Activated gamma-delta T cell treated with Interleukin-2 at 50 U/mL for 16 hours (primary cell): Measurements from ENCODE around the gene IQCC.
"Not testable (repeated sequence)": the region's sequence is repeated elsewhere in the genome, so short reads cannot be mapped to it uniquely, and the experiment has no call there.

Experiments
- DNase-seq: peaks from one replicate; pipeline ENCODE4 v3.0.0-alpha.2; 2020

The IQCC gene

DNA sequence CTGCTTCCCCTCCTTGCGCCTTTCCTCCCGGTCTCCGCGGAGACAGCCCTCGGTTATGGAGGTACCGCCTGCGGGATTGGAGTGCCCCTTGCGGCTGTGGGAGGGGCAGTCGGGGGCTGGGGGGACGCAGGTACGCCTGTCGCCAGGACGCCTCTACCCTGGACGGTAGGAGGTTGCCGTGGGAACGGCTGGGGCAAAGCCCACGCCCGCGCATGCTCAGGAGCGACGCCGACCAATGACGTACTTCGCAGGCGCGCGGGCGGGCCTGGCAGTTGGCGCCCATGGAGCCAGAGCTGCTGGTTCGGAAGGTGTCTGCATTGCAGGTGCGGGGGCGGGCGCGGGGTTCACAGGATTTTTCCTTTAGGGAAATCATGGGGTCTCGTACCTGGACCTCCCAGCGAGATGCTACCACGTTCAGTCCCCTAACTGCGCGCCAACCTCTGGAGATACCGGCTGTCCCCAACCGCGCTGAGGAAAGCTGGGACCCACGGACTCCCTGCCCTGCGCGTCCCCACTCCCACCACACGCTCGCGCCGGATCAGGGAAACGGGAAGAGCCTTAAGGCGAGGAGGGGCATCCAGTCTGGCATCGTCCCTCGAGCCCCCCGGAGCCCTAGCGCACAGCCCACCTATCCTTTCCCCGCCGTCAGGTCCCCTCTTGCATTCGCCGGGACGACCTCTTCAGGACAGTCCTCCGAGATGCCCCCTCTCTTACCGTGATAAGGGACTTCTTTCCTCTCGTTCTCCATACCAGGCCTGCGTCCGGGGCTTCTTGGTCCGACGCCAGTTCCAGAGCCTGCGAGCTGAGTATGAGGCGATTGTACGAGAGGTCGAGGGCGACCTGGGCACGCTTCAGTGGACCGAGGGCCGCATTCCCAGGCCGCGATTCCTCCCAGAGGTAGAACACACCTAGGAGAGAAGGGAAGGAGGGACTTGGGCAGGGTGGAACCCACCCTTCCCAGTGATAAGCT is at the start of gene IQCC:
IQCC (plus strand) TSS at position 271 of the 970 bp plus-strand sequence; CDS start at position 282, 11 bp downstream.
- DNase-seq: peak; percentile 75

DNA sequence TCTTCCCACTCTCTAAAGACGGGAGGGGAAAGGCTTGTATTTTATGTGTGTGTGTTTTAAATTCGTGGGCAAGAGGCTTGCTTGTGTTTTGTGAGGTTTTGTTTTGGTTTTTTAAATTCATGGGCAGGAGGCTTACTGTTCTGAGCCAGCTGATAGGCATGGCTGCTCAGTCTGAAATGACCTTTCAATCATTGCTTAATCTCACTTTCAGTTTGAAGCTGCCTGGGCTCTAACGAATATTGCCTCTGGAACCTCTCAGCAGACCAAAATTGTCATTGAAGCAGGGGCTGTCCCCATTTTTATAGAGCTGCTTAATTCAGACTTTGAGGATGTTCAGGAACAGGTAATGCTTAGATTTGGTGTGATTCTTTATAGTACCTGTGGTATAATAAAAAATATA is 46.3 kb upstream of the IQCC start:
- no peak for DNase-seq

DNA sequence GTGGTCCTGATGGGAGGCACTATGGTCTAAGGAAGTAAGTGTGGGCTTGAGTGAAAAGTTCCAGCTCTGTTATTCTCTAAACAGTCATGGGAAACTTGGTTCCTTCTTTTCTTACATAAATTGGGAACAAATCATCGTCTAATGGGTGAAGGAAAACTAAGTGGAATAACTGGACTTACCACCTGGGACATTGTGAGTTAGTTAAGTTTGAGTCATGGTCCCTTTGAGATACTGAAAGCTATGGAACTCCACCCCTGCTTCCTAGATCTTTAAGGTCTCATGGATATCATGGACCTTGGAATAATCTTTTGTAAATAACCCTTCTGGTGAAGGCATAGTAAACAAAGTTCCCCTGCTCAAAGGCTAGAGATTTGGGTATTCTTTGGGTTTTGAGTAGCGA is 42.1 kb upstream of the IQCC start:
- DNase-seq: no peak

DNA sequence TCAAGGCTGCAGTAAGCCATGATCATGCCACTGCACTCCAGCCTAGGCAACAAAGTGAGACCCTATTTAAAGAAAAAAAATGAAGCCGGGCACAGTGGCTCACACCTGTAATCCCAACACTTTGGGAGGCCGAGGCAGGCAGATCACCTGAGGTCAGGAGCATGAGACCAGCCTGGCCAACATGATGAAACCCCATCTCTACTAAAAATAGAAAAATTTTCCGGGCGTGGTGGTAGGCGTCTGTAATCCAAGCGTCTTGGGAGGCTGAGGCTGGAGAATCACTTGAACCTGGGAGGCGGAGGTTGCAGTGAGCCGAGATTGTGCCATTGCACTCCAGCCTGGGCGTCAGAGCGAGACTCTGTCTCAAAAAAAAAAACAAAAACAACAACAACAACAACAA is 39.8 kb upstream of the IQCC start:
- not testable (repeated sequence) for DNase-seq

DNA sequence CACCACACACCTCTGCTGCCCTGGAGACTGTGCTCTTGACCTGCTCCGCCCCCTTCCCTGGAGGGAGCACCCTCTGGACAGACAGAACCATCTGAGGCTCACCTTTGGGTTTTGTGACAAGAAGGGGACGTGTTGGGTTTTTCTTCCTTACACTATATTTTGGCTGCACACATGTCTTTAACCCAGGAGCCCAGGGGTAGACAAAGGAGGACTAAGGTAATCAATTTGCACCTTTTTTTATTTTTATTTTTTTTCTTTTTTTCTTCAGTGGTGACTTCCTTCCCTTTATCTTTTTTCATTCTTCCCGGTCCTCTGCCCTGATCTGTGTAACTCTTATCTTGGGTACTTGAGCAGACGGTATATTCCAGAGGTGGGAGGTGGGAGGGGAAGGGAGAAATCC is 34.5 kb upstream of the IQCC start:
- no peak for DNase-seq

DNA sequence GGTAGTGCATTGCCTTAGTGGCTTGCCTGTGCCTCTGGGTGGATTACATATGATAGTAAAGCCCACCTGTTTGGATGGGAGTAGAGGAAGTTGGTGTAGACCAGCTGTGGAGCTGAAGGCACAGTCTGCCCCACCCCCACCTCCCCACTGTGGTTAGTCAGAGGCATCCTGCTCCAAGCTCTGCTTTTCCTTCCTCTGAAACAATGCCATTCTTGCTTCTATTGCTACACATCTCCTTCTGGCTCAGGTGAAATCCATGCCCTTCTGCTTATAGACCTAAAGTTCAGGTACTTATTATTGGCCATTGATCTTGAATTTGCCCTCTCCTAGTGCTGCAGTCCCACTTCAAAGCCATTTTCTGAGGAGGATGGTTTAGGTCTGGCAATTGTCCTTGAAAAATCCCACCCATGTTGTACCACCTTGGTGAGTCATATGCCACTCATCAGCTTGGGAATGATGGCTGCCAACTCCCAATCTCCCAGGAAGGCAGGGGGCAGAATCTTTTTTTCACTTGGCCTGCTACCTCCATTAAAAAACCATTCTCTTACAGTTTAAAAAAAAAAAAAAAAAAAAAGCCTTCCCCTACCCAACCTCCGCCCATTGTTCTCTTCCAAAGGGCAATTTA is 32.7 kb upstream of the IQCC start:
- DNase-seq: no peak

DNA sequence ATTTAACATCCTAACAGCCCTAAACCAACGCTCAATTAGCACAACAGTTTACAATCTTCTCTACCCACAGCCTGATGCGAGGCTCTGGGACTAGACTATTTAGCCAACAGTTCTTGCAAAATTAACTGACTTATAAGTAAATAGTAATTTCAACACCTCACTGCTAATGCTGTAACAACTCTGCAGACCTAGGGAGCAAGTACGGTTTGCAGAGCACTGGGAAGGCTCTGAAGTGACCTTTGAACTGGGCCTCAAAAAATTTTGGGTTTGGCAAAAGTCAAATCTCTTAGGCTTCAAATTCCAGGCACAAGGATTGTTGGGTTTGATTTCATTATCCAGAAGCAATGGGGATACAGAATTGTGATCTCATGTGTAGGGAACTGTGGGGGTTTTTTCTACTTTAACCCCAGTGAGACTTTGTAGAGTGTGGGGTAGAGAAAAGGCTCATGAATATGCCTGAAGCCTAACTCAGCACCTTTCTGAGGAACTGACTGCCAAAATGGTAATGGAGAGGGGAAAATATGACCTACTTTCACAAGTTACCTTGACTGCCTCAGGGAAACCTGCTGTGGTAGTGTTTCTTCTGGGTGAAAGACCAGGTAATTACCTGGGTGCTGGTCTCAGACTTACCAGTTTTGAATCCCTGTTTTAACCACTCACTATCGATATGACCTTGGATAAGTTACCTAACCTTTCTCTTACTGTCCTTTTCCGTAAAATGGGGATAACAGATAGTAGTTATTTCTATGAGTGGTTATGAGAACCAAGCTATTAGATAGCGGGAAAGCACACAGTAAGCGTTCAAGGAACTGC is 26.9 kb upstream of the IQCC start:
- DNase-seq: no peak

DNA sequence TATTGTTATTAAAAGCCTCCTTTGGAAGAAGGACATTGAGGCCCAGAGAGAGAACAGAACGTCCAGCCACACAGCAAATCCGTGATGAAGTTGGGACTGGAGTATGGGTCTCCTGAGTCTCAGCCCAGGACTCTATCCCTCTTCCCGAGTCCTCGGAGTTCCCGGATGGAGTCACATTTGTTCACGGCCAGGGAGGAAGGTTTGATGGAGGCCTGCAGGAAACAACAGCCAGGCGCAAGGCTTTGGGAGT is 26.4 kb upstream of the IQCC start:
- DNase-seq: no peak

DNA sequence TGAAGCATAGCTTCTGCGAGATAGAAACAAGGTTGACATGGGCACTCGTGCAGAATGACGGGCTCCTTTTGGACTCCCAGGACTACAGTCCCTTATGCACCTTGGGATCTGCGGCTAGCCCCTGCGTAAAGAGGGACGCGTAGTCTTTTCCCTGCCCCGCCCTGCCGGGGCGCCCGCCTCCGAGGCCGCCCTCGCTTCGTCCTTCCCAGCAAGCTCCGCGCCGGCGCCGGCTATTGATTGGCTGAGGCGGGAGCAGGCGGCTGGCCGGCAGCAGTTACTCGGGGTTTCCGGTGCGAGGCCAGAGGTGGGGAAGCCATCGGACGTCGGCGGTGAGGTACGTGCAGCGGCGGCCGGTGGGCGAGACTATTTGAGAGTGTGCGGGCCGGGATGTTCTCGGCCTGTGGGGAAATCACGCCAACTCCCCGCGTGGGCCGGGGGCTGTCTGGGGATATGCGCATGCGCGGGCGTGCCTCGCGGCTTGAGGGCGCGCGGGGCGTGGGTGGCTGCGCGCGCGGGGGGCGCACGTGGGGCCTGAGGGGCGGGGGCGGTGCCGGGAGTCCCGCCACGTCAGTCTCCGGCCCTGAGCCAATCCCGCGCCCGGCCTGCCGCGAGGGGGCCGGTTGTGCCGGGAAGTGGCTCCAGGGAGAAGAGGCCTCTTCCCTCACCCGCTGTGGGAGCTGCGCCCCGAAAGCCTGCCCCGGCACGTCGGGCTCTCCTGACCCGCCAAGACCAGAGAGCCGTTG is 25.9 kb upstream of the IQCC start, which contains the start of gene TXLNA:
TXLNA (plus strand) TSS at position 233 of the 743 bp plus-strand sequence. CDS start 671 bp downstream, outside the sequence.
- DNase-seq: peak; percentile 83

DNA sequence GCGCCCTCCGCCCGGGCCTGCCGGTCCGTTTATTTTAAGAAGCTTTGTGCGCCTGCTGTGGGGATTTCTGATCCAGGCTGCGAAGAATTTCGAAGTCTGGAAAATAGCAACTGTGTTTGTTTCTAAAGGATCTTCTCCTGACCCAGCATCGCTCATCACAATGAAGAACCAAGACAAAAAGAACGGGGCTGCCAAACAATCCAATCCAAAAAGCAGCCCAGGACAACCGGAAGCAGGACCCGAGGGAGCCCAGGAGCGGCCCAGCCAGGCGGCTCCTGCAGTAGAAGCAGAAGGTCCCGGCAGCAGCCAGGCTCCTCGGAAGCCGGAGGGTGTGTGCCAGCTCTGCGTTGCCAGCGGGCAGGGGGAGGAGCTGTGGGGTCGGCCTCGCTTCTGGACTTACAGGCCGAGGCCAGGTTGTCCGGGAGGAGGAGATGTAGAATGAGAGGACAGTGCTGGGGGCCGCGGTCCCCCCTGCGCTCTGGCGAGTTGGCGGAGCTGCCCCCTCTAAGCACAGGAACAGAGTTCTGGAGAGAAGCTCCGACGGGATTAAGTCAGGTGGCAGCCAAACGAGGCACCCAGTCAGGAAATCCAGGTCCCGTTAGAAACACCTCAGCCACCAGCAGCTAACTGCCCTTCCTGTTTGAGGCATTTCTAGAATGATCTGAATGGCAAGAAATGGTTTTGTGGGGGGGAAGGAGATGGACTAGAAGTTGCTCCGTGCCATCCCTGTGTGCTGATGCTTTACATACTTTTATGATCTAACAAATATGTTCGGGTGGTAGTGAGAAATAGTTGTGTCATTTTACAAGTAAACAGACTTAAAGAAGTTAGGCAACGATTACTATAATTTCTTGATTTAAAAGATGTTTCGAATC is 25.0 kb upstream of the IQCC start:
- peak; percentile 19 for DNase-seq

DNA sequence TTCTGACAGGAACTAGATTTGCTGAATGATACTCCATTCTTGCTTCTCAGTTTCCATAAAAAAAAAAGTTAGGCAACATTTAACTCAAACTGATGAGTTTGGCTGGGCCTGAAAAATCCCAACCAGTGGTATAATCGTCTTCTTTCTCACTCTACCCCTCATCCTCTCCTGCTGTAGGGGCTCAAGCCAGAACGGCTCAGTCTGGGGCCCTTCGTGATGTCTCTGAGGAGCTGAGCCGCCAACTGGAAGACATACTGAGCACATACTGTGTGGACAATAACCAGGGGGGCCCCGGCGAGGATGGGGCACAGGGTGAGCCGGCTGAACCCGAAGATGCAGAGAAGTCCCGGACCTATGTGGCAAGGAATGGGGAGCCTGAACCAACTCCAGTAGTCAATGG is 24.4 kb upstream of the IQCC start:
- no peak for DNase-seq

DNA sequence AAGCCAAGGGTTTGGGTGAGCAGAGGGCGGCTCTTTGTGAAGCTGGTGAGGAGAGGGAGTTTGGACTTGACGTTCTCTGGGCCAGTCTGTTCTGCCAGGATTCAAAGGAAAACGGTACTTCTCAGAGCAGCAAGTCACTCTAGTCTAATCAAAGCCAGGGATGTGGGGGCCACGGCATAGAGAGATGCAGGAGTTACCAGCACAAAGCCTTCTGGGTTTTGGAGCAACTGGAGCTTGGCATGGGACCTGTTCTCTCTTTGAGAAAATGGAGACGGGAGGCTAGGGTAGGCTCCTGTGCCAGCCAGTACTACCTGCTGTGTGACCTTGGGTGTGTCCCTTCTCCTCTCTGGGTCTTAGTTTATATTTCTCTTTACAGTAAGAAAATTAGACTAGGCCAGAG is 23.9 kb upstream of the IQCC start:
- no peak for DNase-seq

DNA sequence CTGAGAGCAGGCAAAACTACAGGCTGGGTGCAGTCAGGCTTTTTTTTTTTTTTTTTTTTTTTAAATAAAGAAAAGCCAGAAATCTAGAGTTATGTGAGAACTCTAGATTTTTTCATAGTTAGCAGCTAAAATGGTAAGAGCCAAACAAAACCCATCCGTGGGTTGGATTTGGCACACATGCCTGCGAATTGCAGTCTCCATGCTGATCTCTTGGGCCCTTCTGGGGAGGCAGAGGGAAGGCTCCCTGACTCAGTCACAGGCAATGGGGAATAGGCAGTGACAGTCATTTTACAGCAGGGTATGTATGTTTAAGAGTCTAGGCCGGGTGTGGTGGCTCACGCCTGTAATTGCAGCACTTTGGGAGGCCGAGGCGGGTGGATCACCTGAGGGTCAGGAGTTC is 23.4 kb upstream of the IQCC start:
- no peak for DNase-seq

DNA sequence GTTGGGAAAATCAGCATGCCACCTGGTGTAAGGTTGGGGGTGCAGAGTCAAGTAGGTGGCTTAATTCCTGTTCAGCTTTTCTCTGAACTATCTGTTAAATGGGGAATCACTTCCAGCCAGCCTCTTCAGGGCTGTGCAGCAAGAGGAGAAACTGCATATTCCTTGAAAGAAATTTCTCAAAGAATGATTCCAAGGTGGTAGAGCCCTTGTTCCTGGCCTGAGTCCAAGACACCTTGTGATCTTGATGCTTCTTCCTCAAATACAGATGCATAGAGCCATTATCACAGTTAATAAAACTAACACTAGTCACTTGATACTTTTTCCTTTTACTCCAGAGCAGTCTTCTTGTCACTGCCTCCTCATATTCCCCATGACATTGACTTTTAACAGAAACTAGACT is 20.8 kb upstream of the IQCC start:
- DNase-seq: no peak

DNA sequence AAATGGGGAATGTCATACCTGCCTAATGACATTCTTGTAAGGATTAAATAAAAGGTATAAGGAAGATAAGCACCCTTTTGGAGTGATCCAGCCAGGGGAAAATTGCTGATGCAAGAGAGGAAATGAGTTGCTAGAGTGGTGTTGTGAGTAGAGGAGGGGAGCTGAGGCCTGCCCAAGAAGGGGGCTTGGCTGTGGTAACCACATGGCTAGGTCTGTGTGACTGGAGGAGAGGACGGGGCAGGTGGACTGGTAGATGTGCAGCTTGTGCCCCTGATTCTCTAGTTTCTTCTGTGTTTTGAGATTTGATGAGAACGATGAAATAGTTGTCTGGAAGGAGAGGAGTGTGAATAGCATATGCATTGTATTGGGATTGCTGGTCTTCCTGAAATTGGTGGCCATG is 19.4 kb upstream of the IQCC start:
- no peak for DNase-seq

DNA sequence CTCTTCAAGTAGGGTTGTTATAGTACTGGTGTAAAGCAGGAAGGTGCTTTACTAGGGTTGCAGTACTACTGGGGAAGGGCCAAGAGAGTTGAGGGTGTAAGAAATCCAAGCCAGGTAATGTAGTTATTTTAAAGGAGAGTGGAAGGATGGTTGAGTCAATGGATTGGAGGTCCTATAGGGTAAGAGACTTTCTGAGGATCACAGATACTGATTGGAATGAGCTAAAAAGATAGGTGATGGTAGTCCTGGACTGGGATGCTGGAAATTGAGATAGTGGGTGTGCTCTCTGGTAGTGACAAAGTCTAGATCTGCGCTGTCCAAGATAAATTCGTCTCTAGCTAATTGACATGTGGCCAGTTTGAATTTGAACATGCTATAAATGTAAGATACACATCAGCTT is 19.0 kb upstream of the IQCC start:
- no peak for DNase-seq

DNA sequence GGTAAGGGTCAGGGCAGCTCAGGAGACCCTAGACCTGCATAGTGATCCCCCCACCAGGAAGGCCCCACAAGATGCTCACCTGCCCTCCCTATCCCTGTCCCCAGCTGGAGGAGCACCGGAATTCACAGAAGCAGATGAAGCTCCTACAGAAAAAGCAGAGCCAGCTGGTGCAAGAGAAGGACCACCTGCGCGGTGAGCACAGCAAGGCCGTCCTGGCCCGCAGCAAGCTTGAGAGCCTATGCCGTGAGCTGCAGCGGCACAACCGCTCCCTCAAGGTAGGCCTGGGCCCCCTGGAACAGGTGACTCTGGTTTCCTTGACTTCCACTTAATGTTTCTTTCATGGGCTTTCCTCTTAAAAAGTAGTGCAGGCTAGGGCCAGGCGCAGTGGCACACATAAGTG is 17.6 kb upstream of the IQCC start:
- no peak for DNase-seq

DNA sequence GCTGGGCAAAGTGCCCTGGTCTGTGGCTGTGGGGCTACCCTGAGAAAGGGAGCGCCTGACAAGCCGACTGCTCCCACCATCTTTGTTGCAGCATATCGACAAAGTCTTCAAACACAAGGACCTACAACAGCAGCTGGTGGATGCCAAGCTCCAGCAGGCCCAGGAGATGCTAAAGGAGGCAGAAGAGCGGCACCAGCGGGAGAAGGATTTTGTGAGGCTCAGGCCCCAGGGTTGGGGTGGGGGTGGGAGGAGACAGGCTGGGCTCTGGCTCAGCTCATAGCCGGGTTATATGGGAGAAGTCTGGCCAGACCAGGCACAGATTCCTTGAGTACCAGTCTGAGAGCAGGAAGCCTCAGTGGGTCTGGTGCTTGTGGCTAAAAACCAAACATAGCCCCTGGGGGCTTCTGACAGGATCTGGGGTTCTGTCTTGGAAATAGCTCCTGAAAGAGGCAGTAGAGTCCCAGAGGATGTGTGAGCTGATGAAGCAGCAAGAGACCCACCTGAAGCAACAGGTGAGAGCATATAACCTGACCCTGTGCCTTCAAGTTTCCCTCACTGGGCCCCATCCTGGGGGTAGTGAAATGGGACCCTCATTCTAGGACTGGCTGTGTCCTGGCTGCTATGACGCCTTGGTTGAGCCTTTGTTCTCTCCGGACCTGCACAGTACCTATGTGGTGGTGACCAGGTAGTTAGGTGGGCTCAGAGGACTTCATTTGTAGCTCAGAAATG is 13.1 kb upstream of the IQCC start:
- DNase-seq: no peak

DNA sequence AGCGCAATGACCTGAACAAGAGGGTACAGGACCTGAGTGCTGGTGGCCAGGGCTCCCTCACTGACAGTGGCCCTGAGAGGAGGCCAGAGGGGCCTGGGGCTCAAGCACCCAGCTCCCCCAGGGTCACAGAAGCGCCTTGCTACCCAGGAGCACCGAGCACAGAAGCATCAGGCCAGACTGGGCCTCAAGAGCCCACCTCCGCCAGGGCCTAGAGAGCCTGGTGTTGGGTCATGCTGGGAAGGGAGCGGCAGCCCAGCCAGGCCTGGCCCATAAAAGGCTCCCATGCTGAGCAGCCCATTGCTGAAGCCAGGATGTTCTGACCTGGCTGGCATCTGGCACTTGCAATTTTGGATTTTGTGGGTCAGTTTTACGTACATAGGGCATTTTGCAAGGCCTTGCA is 10.5 kb upstream of the IQCC start:
- DNase-seq: no peak

DNA sequence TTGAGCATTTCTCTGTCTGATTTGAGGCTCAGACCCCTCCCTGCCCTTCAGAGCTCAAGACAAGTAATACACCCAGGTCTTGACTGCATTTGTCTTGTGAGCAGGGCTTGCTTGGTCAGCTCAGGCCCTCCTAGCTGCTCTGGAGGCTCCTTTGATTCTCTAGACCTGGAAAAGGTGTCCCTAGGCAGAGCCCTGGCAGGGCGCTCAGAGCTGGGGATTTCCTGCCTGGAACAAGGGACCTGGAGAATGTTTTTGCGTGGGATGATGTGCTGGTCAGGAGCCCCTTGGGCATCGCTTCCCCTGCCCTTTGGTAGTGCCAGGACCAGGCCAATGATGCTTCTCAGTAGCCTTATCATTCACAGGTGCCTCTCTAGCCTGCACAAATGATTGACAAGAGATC is 9.9 kb upstream of the IQCC start:
- DNase-seq: no peak
